Keratinocyte (primary cell): ENCODE results near the gene ADAM15.

Source experiments
- EZH2 ChIP-seq: IDR thresholded peaks from one replicate; pipeline ENCODE4 v1.6.1; 2012; ENCODE audit warnings: inconsistent platforms, mild to moderate bottlenecking, low read length, moderate library complexity
- TF ChIP-seq, protein P1 (sequence below), 3 experiments: IDR thresholded peaks in 1 of 3; conservative IDR thresholded peaks in 1 of 3; optimal IDR thresholded peaks in 1 of 3; 2 replicates in 2 of 3; 3 replicates in 1 of 3; pipeline versions ENCODE3 to v1.5.1; 2011; ENCODE audit warnings: low read length in 3 of 3, mild to moderate bottlenecking in 3 of 3, moderate library complexity in 2 of 3, control low read depth in 1 of 3, inconsistent platforms in 1 of 3; ENCODE audit not compliant: insufficient read depth in 2 of 3; ENCODE audit errors: extremely low read depth in 1 of 3

DNA sequence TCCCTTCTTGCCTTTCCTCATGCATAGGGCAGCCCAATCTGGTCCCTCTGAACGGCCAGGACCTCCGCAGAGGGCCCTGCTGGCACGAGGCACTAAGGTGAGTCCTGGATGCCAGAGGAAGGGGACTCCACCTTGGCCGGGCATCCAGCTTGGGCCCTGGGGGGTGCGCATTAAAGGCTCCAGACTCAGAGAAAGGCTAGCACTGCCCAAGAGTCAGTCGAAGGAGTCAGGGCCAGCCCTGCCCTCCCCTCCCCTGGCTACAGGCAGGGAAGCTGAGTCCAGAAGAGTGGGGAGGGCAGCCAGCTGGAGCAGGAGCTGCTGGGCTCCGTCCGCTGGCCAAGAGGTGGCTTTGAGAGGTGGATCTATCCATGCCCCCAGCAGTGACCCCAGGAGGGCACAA is 9.6 kb downstream of the ADAM15 start:
- TF ChIP-seq, protein P1, sequence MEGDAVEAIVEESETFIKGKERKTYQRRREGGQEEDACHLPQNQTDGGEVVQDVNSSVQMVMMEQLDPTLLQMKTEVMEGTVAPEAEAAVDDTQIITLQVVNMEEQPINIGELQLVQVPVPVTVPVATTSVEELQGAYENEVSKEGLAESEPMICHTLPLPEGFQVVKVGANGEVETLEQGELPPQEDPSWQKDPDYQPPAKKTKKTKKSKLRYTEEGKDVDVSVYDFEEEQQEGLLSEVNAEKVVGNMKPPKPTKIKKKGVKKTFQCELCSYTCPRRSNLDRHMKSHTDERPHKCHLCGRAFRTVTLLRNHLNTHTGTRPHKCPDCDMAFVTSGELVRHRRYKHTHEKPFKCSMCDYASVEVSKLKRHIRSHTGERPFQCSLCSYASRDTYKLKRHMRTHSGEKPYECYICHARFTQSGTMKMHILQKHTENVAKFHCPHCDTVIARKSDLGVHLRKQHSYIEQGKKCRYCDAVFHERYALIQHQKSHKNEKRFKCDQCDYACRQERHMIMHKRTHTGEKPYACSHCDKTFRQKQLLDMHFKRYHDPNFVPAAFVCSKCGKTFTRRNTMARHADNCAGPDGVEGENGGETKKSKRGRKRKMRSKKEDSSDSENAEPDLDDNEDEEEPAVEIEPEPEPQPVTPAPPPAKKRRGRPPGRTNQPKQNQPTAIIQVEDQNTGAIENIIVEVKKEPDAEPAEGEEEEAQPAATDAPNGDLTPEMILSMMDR (optimal IDR thresholded peaks at IDR 0.05 in 1 of 3, IDR thresholded peaks at IDR 0.05 in 1 of 3, conservative IDR thresholded peaks at IDR 0.05 in 1 of 3; ENCODE audit: extremely low read depth in 1 of 3, insufficient read depth in 2 of 3, low read length in 3 of 3): no peak
- no peak for TF ChIP-seq EZH2
